SH-SY5Y (cell line): ENCODE data around the gene SUGP2.

Source experiments
- GATA2 ChIP-seq: IDR thresholded peaks from 2 replicates; pipeline ENCODE4 v1.6.1; 2011; ENCODE audit warnings: mild to moderate bottlenecking, low read depth, low read length
- GATA3 ChIP-seq: IDR thresholded peaks from 2 replicates; pipeline ENCODE4 v1.6.1; 2011; ENCODE audit warnings: low read depth, mild to moderate bottlenecking, low read length, moderate library complexity

Gene SUGP2

GRCh38 chr19:19028526-19028925, 4.8 kb downstream of the SUGP2 start:
- TF ChIP-seq GATA3 (no peak), GATA2 (no peak)

- TF ChIP-seq GATA2, result no peak
- TF ChIP-seq GATA3, result no peak
Observed at GRCh38 chr19:19027228-19027627, 6.1 kb downstream of the SUGP2 start.

GRCh38 chr19:19026299-19026971, 6.9 kb downstream of the SUGP2 start:
- no peak for TF ChIP-seq GATA3
- no peak for TF ChIP-seq GATA2

- no peak for TF ChIP-seq GATA2
- no peak for TF ChIP-seq GATA3
Observed at GRCh38 chr19:19025861-19026260, 7.5 kb downstream of the SUGP2 start.

- no peak for TF ChIP-seq GATA3
Observed at GRCh38 chr19:19022380-19022961, 10.8 kb downstream of the SUGP2 start.

GRCh38 chr19:19021115-19021514, 12.2 kb downstream of the SUGP2 start:
- TF ChIP-seq GATA2 (no peak), GATA3 (no peak)

- no peak for TF ChIP-seq GATA2
- TF ChIP-seq GATA3, result no peak
Observed at GRCh38 chr19:19010551-19010950, 22.8 kb downstream of the SUGP2 start.

- TF ChIP-seq GATA2 (no peak), GATA3 (no peak)
Observed at GRCh38 chr19:19009951-19010350, 23.4 kb downstream of the SUGP2 start.

GRCh38 chr19:19006213-19006612, 27.1 kb downstream of the SUGP2 start:
- TF ChIP-seq GATA2 (no peak), GATA3 (no peak)

GRCh38 chr19:19004144-19004543, 29.2 kb downstream of the SUGP2 start:
- TF ChIP-seq GATA3 (no peak), GATA2 (no peak)

- TF ChIP-seq GATA3 (no peak), GATA2 (no peak)
Observed at GRCh38 chr19:18999896-19000620, 33.3 kb downstream of the SUGP2 start.

GRCh38 chr19:18999016-18999758, 34.1 kb downstream of the SUGP2 start:
- TF ChIP-seq GATA3 (no peak), GATA2 (no peak)

- TF ChIP-seq GATA3 (no peak), GATA2 (no peak)
Observed at GRCh38 chr19:18998276-18998675, 35.0 kb downstream of the SUGP2 start.

GRCh38 chr19:18996796-18997394, 36.4 kb downstream of the SUGP2 start:
- TF ChIP-seq GATA3 (no peak), GATA2 (no peak)
